ENCODE results near the gene CCNQ.

CCNQ gene

GRCh38 chrX:153596981-153597750 lies 1.8 kb downstream of the CCNQ start:
- no peak for DNase-seq (ENCODE audit: low read depth)

- no peak for DNase-seq (ENCODE audit: low read depth)
Observed at GRCh38 chrX:153595859-153596857, 2.8 kb downstream of the CCNQ start.

GRCh38 chrX:153595387-153595786 lies 3.6 kb downstream of the CCNQ start:
- no peak for DNase-seq (ENCODE audit: low read depth)

GRCh38 chrX:153593811-153594500 lies 5.0 kb downstream of the CCNQ start:
- no peak for DNase-seq (ENCODE audit: low read depth)

GRCh38 chrX:153592966-153593688 lies 5.8 kb downstream of the CCNQ start:
- no peak for DNase-seq (ENCODE audit: low read depth)

GRCh38 chrX:153592091-153592833 lies 6.7 kb downstream of the CCNQ start:
- DNase-seq (ENCODE audit: low read depth): no peak

- DNase-seq (ENCODE audit: low read depth): no peak
Observed at GRCh38 chrX:153590961-153591956, 7.7 kb downstream of the CCNQ start.

GRCh38 chrX:153588782-153589446 lies 10.0 kb downstream of the CCNQ start:
- DNase-seq (ENCODE audit: low read depth): no peak

GRCh38 chrX:153588021-153588781 lies 10.7 kb downstream of the CCNQ start:
- no peak for DNase-seq (ENCODE audit: low read depth)

GRCh38 chrX:153587342-153587741 lies 11.6 kb downstream of the CCNQ start:
- no peak for DNase-seq (ENCODE audit: low read depth)

- no peak for DNase-seq (ENCODE audit: low read depth)
Observed at GRCh38 chrX:153585827-153586226, 13.1 kb downstream of the CCNQ start.

- DNase-seq (ENCODE audit: low read depth): no peak
Observed at GRCh38 chrX:153583433-153583832, 15.5 kb downstream of the CCNQ start.

GRCh38 chrX:153582896-153583295 lies 16.0 kb downstream of the CCNQ start:
- no peak for DNase-seq (ENCODE audit: low read depth)

GRCh38 chrX:153580700-153581386 lies 18.1 kb downstream of the CCNQ start:
- DNase-seq (ENCODE audit: low read depth): no peak

GRCh38 chrX:153578889-153579288 lies 20.1 kb downstream of the CCNQ start:
- DNase-seq (ENCODE audit: low read depth): no peak

- no peak for DNase-seq (ENCODE audit: low read depth)
Observed at GRCh38 chrX:153578200-153578835, 20.6 kb downstream of the CCNQ start.

GRCh38 chrX:153576961-153577360 lies 22.0 kb downstream of the CCNQ start:
- DNase-seq (ENCODE audit: low read depth): no peak

Measured in GM04503 (cell line).